OCI-M1 (cell line): ENCODE measurements around the gene SMARCD1.
"Not testable (repeated sequence)": the region's sequence is repeated elsewhere in the genome, so short reads cannot be mapped to it uniquely, and the experiment has no call there.

Source experiments
- DNase-seq: peaks from one replicate; lab custom pipeline; 2025; lab: John Stamatoyannopoulos, UW

The SMARCD1 gene

GRCh38 chr12:50142993-50143392, 57.9 kb downstream of the SMARCD1 start:
- no peak for DNase-seq

DNA sequence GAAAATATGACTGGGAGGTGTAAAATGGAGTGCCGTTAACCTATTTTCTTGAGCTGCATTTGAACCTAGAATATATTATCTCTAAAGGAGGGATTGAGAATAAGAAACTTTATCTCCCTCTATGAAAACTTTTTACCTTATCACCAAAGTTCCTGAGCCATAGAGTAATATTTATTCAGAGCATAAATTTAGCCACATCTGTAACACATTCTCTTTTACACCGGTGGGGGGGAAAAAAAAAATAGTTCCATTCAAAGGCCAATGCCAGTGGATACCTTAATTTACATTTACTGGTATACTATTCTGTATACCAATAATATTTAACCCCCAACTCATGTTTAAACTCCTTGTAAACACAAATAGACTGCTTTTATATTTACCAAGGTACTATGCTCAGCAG, 60.3 kb downstream of the SMARCD1 start:
- no peak for DNase-seq

GRCh38 chr12:50147281-50147680, 62.1 kb downstream of the SMARCD1 start:
- DNase-seq: no peak

DNA sequence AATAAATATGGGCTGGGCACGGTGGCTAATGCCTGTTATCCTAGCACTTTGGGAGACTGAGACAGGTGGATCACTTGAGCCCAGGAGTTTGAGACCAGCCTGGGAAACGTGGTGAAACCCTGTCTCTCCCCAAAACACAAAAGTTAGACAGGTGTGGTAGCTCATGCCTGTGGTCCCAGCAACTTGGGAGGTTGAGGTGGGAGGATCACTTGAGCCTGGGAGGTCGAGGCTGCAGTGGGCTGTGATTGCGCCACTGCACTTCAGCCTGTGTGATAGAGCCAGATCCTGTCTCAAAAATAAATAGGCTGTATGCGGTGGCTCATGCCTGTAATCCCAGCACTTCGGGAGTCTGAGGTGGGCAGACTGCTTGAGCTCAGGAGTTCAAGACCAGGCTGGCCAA, 62.9 kb downstream of the SMARCD1 start:
- not testable (repeated sequence) for DNase-seq

DNA sequence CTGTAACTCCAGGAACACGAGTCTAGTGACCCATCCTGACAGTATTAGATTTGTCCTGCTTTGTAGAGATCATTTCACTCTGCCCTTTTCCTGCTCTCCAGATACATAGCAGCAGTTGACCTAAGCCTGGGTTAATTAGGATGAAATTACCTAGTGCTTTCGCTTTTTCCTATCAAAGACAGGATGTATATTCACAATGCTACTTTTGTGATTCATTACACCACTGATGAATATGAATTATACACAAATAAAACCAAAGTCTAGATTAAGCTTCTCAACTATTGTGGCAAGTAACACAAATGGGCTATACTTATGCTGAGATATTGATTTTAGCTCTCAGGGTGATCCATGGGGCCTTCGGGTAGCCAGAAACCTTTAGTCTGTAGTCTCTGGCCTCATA, 64.2 kb downstream of the SMARCD1 start:
- no peak for DNase-seq
